Adrenal gland (tissue), 5 donors: Measurements from ENCODE around the gene LY86.

Source experiments
- CTCF ChIP-seq, 6 experiments: fragments of 450-650 bp in 4 of 6; fragments of 200-600 bp in 2 of 6; sonication (generic) in 1 of 6; IDR thresholded peaks; 1 replicate in 5 of 6; 2 replicates in 1 of 6; pipeline versions ENCODE4 v1.5.1 to v1.8.0; 2016 to 2021; ENCODE audit warnings: antibody characterized with exemption in 6 of 6, mild to moderate bottlenecking in 2 of 6, moderate library complexity in 1 of 6
- POLR2A ChIP-seq, 2 donors: fragments of 450-650 bp; IDR thresholded peaks; one replicate each; pipeline ENCODE4 v1.6.1; 2017; ENCODE audit warnings: antibody characterized with exemption in 2 of 2, mild to moderate bottlenecking in 2 of 2, moderate library complexity in 1 of 2
- donor health status: DM: no; HTN: no; CAD: no.

GRCh38 chr6:6585003-6585311, 3.6 kb upstream of the LY86 start:
- TF ChIP-seq CTCF (IDR thresholded peaks at IDR 0.05) (no peak), POLR2A (IDR thresholded peaks at IDR 0.05) (no peak)
